Small intestine (tissue), 7 donors: ENCODE results near the gene INSIG1. TPM values are rescaled to one million over a fixed set of nuclear protein-coding genes. Genes with fewer than 3 reads are reported as not detected.

ENCODE experiments used
- DNase-seq, 2 donors: peaks; one replicate each; pipeline versions ENCODE4 v3.0.0 to v3.0.0-alpha.2; 2013
- FAIRE-seq: peaks from 2 replicates; lab custom pipeline; 2012; peaks lifted over from hg19 to GRCh38; lab: Jason Lieb, UNC
- H3K27ac ChIP-seq, 3 donors: one replicate each; pipeline ENCODE4 v1.5.1; 2013; ENCODE audit warnings: low read length in 2 of 3, mild to moderate bottlenecking in 2 of 3, control low read depth in 1 of 3, inconsistent platforms in 1 of 3, low read depth in 1 of 3, moderate library complexity in 1 of 3
- H3K27me3 ChIP-seq, 3 donors: one replicate each; pipeline ENCODE4 v1.6.1; 2013; ENCODE audit warnings: low read length in 3 of 3, inconsistent platforms in 1 of 3; ENCODE audit not compliant: control insufficient read depth in 3 of 3, insufficient read depth in 3 of 3
- H3K36me3 ChIP-seq, 3 donors: one replicate each; pipeline ENCODE4 v1.6.1; 2013; ENCODE audit warnings: low read length in 3 of 3, inconsistent platforms in 1 of 3, low read depth in 1 of 3, mild to moderate bottlenecking in 1 of 3, moderate library complexity in 1 of 3; ENCODE audit not compliant: control insufficient read depth in 3 of 3, insufficient read depth in 2 of 3
- H3K4me1 ChIP-seq, 3 donors: one replicate each; pipeline ENCODE4 v1.6.1; 2013; ENCODE audit warnings: low read length in 2 of 3, inconsistent platforms in 1 of 3, low read depth in 1 of 3, mild to moderate bottlenecking in 1 of 3, moderate library complexity in 1 of 3; ENCODE audit not compliant: control insufficient read depth in 3 of 3, insufficient read depth in 2 of 3
- H3K4me3 ChIP-seq, 3 donors: one replicate each; pipeline ENCODE4 v1.5.1; 2013; ENCODE audit warnings: low read length in 3 of 3, control low read depth in 1 of 3, inconsistent platforms in 1 of 3, low read depth in 1 of 3, mild to moderate bottlenecking in 1 of 3, moderate library complexity in 1 of 3
- H3K9me3 ChIP-seq, 2 donors: one replicate each; pipeline ENCODE4 v1.6.1; 2013; ENCODE audit warnings: low read depth in 1 of 2, low read length in 1 of 2; ENCODE audit not compliant: control insufficient read depth in 2 of 2, insufficient read depth in 1 of 2
- WGBS, 3 donors: extraction: QIAGEN DNeasy Blood & Tissue Kit; methylation state at CpG; one replicate each; pipeline ENCODE4 v1.1.7; 2013; 5-methylcytosine and 5-hydroxymethylcytosine counted together
- polyA plus RNA-seq, 4 donors: library from polyadenylated mRNA; stranded (reverse) in 3 of 4; unstranded in 1 of 4; fragments of 200-250 nt in 3 of 4; fragments of 120-200 nt in 1 of 4; gene quantifications; one replicate each; pipeline versions ENCODE4 v1.2.1 to v1.2.3, GENCODE V29; 2013
- donor health status: healthy with polysubstance abuse.
- donor health status: control.
- donor health status: control.
- donor health status: Bipolar disorder and iron deficiency.
- donor health status: healthy.

INSIG1 gene
- polyA plus RNA-seq, 4 donors: 5.8 to 70.1 (median 25.7) TPM

- Histone ChIP-seq H3K4me3 (no peak overlapping the region), H3K27ac (no peak overlapping the region), H3K36me3 (no peaks in the 10 kb centered on the region), H3K9me3 (no peaks in the 10 kb centered on the region), H3K4me1 (no peaks in the 10 kb centered on the region), H3K27me3 (peaks cover 0 to 9% (median 7%) of the 10 kb centered on the region in 3 donors)
- DNase-seq (no peak), FAIRE-seq (no peak)
- WGBS, 3 donors: 80 to 87% (median 85%) methylated on average over 36 to 37 of the region's 37 CpGs
Measured at GRCh38 chr7:155337946-155338631, 40.4 kb downstream of the INSIG1 start.

- Histone ChIP-seq H3K36me3 (no peaks in the 10 kb centered on the region), H3K27ac (no peak overlapping the region), H3K27me3 (peaks cover 0 to 10% (median 9%) of the 10 kb centered on the region in 3 donors), H3K9me3 (no peaks in the 10 kb centered on the region), H3K4me1 (no peaks in the 10 kb centered on the region), H3K4me3 (no peak overlapping the region)
- DNase-seq (no peak), FAIRE-seq (no peak)
- 54 to 72% (median 67%) methylated on average over 22 to 25 of the region's 25 CpGs for WGBS, 3 donors
Measured at GRCh38 chr7:155338632-155339320, 41.1 kb downstream of the INSIG1 start.

- Histone ChIP-seq H3K4me1 (no peaks in the 10 kb centered on the region), H3K36me3 (no peaks in the 10 kb centered on the region), H3K4me3 (no peak overlapping the region), H3K27ac (no peak overlapping the region), H3K27me3 (peaks cover 0 to 9% (median 8%) of the 10 kb centered on the region in 3 donors), H3K9me3 (no peaks in the 10 kb centered on the region)
- no peak for DNase-seq
- FAIRE-seq: no peak
- 75 to 82% (median 78%) methylated on average over 17 of the region's 17 CpGs for WGBS, 3 donors
Measured at GRCh38 chr7:155339474-155339873, 41.8 kb downstream of the INSIG1 start.

GRCh38 chr7:155340071-155340531 lies 42.4 kb downstream of the INSIG1 start:
- 80 to 83% (median 80%) methylated on average over 11 to 14 of the region's 14 CpGs for WGBS, 3 donors
- DNase-seq: no peak

GRCh38 chr7:155340721-155341120 lies 43.0 kb downstream of the INSIG1 start:
- FAIRE-seq: no peak
- Histone ChIP-seq H3K36me3 (no peaks in the 10 kb centered on the region), H3K9me3 (no peaks in the 10 kb centered on the region), H3K27me3 (peaks cover 0 to 9% (median 5%) of the 10 kb centered on the region in 3 donors), H3K27ac (no peak overlapping the region), H3K4me1 (no peaks in the 10 kb centered on the region), H3K4me3 (no peak overlapping the region)
- DNase-seq: no peak
- WGBS, 3 donors: 72 to 82% (median 78%) methylated on average over 9 of the region's 9 CpGs

More at GRCh38 chr7:155340071-155340531, 42.4 kb downstream of the INSIG1 start:
- Histone ChIP-seq H3K4me3 (no peak overlapping the region), H3K27me3 (peaks cover 0 to 6% (median 5%) of the 10 kb centered on the region in 3 donors), H3K27ac (no peak overlapping the region), H3K36me3 (no peaks in the 10 kb centered on the region), H3K9me3 (no peaks in the 10 kb centered on the region), H3K4me1 (no peaks in the 10 kb centered on the region)
- FAIRE-seq: no peak

- no peak overlapping the region for H3K4me3 ChIP-seq
- no peak overlapping the region for H3K27ac ChIP-seq
- FAIRE-seq (no peak), DNase-seq (no peak)
- H3K9me3 ChIP-seq: no peaks in the 10 kb centered on the region
- WGBS, 3 donors: 41 to 64% (median 51%) methylated on average over 5 of the region's 5 CpGs
- no peaks in the 10 kb centered on the region for H3K4me1 ChIP-seq
- no peaks in the 10 kb centered on the region for H3K36me3 ChIP-seq
- peaks cover 0 to 6% (median 5%) of the 10 kb centered on the region in 3 donors for H3K27me3 ChIP-seq
Measured at GRCh38 chr7:155341463-155341983, 43.8 kb downstream of the INSIG1 start.

- DNase-seq (no peak), FAIRE-seq (no peak)
- 69 to 79% (median 73%) methylated on average over 11 of the region's 11 CpGs for WGBS, 3 donors
Measured at GRCh38 chr7:155342313-155342712, 44.6 kb downstream of the INSIG1 start.

GRCh38 chr7:155343150-155343549 lies 45.5 kb downstream of the INSIG1 start:
- H3K27ac ChIP-seq: no peak overlapping the region
- H3K9me3 ChIP-seq: no peaks in the 10 kb centered on the region
- FAIRE-seq: no peak
- peaks cover 0 to 5% (median 3%) of the 10 kb centered on the region in 3 donors for H3K27me3 ChIP-seq
- no peaks in the 10 kb centered on the region for H3K4me1 ChIP-seq
- 80 to 85% (median 84%) methylated on average over 7 of the region's 7 CpGs for WGBS, 3 donors
- H3K4me3 ChIP-seq: no peak overlapping the region
- no peaks in the 10 kb centered on the region for H3K36me3 ChIP-seq
- DNase-seq: no peak

More at GRCh38 chr7:155342313-155342712, 44.6 kb downstream of the INSIG1 start:
- Histone ChIP-seq H3K36me3 (no peaks in the 10 kb centered on the region), H3K4me3 (no peak overlapping the region), H3K27me3 (peaks cover 0 to 6% (median 5%) of the 10 kb centered on the region in 3 donors), H3K9me3 (no peaks in the 10 kb centered on the region), H3K27ac (no peak overlapping the region), H3K4me1 (no peaks in the 10 kb centered on the region)
